GM10248 (cell line): Measurements from ENCODE around the gene NUP98.

Source experiments
- CTCF ChIA-PET: fragments of 300-600 bp; sonication (Branson Sonifier 250); formaldehyde crosslinking; extraction: SDS; loops from one replicate; lab custom pipeline; 2021; ENCODE audit warnings: antibody characterized with exemption; lab: Yijun Ruan, JAX
- POLR2A ChIA-PET: fragments of 350-650 bp; sonication (Branson Sonifier 250); formaldehyde crosslinking; extraction: SDS; loops from one replicate; lab custom pipeline; 2020; ENCODE audit warnings: antibody characterized with exemption; lab: Yijun Ruan, JAX
- DNase-seq: peaks from one replicate; pipeline ENCODE4 v3.0.0; 2012; ENCODE audit errors: extremely low spot score
- CTCF ChIP-seq: IDR thresholded peaks from 2 replicates; pipeline ENCODE4 v1.5.1; 2012; ENCODE audit warnings: mild to moderate bottlenecking, low read depth; ENCODE audit errors: extremely low read depth, missing control alignments, control extremely low read depth

NUP98 gene

GRCh38 chr11:3840870-3841425, 43.6 kb upstream of the NUP98 start, which contains the start of gene RHOG:
RHOG (minus strand) TSS chr11:3840959; CDS start chr11:3828138, 12,821 bp downstream.
- ChIA-PET CTCF (interaction anchor here (0.8 to 43.8 kb wide), 31 partner anchors 9 to 251 kb away, joined by 3 to 1411 read pairs (median 5); partner anchors contain the start of genes NUP98 and STIM1), POLR2A (interaction anchor here (0.6 to 2.7 kb wide), 9 partner anchors 8 to 1534 kb away, joined by 3 to 22 read pairs (median 4); partner anchors contain the start of gene STIM1)
- no peak for TF ChIP-seq CTCF
- peak; percentile 90 for DNase-seq

GRCh38 chr11:3840004-3840869, 42.9 kb upstream of the NUP98 start:
- no peak for DNase-seq
- ChIA-PET CTCF (interaction anchor here (0.9 to 43.8 kb wide), 13 partner anchors 8 to 230 kb away, joined by 3 to 1411 read pairs (median 8); partner anchors contain the start of gene STIM1), POLR2A (interaction anchor here (1.2 to 2.7 kb wide), 3 partner anchors 15 to 31 kb away, joined by 3 to 22 read pairs (median 5); partner anchors contain the start of gene STIM1)
- no peak for TF ChIP-seq CTCF

GRCh38 chr11:3838504-3838903, 41.1 kb upstream of the NUP98 start:
- TF ChIP-seq CTCF = no peak
- ChIA-PET CTCF (interaction anchor here (1.0 to 43.8 kb wide), 9 partner anchors 9 to 232 kb away, joined by 3 to 1411 read pairs (median 6); partner anchors contain the start of genes NUP98, PGAP2 and STIM1), POLR2A (no interaction called here)
- no peak for DNase-seq

- no peak for TF ChIP-seq CTCF
- peak; percentile 50 for DNase-seq
- ChIA-PET POLR2A (interaction anchor here (1.1 kb wide), 1 partner anchor 9 kb away, joined by 3 read pairs; no protein-coding TSS in a partner anchor), CTCF (interaction anchor here (1.0 to 43.8 kb wide), 7 partner anchors 8 to 232 kb away, joined by 4 to 1411 read pairs (median 14); partner anchors contain the start of genes PGAP2 and STIM1)
These were observed 40.4 kb upstream of the NUP98 start for GRCh38 chr11:3837793-3838192.

- CTCF ChIA-PET = interaction anchor here (0.9 to 43.8 kb wide), 5 partner anchors 10 to 233 kb away, joined by 4 to 1411 read pairs (median 28); partner anchors contain the start of genes PGAP2 and STIM1
- POLR2A ChIA-PET = interaction anchor here (0.5 to 1.1 kb wide), 2 partner anchors 8 to 14 kb away, joined by 3 to 5 read pairs; no protein-coding TSS in a partner anchor
- no peak for DNase-seq
- TF ChIP-seq CTCF = no peak
These were observed 39.5 kb upstream of the NUP98 start for GRCh38 chr11:3836903-3837302.

GRCh38 chr11:3835751-3836150, 38.4 kb upstream of the NUP98 start:
- no peak for DNase-seq
- POLR2A ChIA-PET = interaction anchor here (0.7 kb wide), 1 partner anchor 29 kb away, joined by 3 read pairs; no protein-coding TSS in a partner anchor
- CTCF ChIA-PET = interaction anchor here (0.9 to 43.8 kb wide), 9 partner anchors 9 to 234 kb away, joined by 3 to 1411 read pairs (median 5); partner anchors contain the start of gene STIM1
- no peak for TF ChIP-seq CTCF
